HL-60/S4 (cell line): ENCODE data around the gene PDSS2.

Source experiments
- in situ Hi-C: fragments of 300-500 bp; cut with MboI; formaldehyde crosslinking; loops from 2 replicates; pipeline ENCODE4 v1.14.3; 2022; ENCODE audit warnings: low sequenced_read_pairs

PDSS2 gene, protein sequence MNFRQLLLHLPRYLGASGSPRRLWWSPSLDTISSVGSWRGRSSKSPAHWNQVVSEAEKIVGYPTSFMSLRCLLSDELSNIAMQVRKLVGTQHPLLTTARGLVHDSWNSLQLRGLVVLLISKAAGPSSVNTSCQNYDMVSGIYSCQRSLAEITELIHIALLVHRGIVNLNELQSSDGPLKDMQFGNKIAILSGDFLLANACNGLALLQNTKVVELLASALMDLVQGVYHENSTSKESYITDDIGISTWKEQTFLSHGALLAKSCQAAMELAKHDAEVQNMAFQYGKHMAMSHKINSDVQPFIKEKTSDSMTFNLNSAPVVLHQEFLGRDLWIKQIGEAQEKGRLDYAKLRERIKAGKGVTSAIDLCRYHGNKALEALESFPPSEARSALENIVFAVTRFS

DNA sequence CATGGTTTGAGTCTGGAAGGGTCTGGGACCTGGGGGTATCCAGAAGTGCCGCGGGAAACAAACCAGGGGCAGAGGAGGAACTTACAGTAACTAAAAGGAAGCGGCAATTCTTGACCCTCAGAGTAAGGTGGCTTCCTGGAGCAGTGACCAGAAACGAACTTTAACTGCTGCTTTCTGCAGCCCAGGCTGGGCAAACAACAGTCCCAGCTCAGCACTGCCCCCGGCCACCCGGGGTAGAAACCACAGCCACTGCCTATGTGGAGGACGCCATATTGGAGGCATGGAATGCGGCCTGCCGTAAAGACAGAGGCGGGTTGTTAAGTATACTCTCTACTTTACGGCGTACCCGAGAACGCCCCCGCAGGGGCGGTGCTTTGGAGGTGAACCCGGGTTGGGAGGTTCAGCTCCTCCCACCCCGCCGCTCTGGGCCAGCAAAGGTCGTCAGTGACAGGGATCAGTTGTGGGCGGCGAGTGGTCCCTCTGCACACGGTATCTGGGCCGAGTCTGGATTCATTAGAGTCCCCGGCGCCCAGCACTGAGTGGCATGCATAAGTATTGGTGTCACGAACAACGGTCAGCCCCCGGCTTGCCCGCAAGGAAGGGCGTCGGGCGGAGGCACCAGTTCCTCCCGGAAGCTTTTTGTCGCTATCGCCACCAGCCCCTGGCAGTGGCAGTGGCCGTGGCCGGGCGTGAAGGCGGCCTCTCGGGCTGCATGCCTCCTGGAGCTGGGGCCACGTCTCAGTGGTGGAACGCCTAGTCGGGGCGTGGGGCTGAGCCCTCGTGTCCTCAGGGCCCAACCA is at the start of gene PDSS2:
Gene PDSS2, minus strand, starts transcription at position 282 of the 800 bp plus-strand sequence. Its CDS starts 279 bp downstream, at position 3.
- in situ Hi-C loops, result no loop called here

DNA sequence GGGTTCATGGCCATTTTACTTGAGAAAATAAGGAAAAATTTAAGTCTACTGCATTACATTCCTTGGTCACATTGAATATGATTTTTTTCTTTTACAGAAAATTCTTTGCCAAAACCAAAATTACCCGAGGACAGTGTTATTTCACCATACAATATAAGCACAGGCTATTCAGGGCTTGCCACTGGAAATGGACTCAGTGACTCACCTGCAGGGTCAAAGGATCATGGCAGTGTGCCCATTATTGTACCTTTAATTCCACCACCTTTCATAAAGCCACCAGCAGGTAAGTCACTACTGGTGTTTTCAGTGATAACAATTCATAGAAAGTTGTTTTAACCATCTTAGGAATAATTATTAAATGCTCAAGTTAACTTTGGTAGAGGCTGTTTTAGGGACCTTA is 46.8 kb upstream of the PDSS2 start:
- in situ Hi-C loops, result no loop called here

DNA sequence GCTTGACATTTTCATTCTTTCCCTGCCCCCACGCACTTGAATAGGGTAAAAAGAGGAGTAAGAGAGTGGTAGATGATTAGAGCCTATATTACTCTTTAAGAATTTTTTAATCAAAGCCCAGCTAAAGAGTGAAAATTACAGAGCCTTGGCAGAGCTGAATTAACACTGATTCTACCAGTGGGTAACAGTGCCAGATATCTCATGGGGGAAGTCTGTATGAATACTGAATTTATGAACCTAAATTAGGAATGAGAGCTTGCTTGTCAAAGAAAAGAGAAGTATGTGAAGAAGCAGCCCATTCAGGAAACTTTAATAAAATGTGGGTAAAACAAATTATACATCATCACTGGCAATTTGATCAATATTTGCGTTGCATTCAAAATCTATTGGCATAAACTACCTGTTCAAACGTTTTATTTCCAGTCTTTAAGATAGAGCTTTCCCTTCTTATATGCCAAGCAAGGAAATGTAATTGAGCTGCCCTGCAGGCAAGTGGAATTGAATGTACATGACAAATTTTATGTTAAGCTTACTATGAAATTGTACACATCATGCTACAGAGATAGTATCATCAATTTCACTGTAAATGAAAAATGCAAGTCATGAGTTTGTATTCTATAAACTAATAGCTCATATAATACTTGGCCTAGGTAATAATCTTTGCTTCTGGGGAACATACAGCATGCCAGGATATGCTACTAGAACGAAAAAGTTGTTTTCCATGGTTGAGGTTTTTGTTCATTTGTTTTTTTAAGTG is 45.1 kb upstream of the PDSS2 start:
- in situ Hi-C loops, result no loop called here

DNA sequence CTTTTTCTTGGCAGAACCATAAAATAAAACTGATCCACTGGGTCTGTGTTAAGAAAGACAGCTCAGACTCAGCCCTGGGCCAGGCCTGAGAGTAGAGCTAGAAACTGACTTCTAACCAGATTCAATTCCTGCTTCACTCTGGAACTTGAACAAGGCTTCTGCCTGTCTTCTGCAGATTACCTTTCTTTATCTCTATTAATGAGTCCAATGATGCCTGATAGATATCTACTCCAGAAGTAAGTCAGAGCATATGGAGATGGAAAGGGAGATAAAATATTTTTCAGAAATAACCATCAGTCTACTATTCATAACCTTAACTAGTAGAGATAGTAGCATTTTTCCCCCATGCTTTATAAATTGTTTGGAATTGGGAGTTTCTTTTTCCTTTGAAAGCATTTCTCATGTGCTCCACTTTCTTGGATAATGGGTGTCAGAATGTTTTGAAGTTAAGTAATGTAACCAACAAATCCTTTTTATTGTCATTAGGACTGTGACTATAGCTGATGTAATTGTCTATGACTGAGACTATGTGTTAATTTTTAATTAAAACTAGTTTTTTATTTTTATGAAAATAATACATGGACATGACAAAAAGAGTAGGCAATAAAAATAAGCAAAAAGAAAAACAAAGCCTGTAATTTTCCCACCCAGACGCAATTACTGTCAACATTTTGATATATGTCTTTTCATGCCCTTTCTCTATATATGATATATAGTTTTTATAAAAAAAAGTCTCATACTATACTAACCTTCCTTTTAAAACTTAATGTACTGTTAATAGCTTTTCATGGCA is 37.7 kb upstream of the PDSS2 start:
- in situ Hi-C loops, result no loop called here

DNA sequence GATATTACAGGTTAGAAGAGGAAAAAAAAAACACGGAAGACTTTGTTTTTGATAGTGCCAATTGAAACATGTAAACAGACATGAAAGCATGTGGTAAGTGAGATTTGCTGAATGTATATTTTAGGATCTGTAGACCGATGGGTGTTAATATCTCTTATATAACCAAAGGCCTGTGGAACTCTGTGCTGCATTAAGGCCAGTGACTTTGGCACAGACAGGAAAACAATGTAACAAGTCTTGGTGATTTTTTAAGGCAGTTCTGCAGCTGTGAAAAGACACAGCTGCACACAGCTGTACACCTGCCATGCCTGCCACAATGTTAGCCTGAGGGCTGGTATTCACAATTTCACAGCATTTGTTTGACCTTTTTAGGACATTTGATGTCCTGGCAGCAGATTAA is 36.6 kb upstream of the PDSS2 start:
- in situ Hi-C loops, result no loop called here

DNA sequence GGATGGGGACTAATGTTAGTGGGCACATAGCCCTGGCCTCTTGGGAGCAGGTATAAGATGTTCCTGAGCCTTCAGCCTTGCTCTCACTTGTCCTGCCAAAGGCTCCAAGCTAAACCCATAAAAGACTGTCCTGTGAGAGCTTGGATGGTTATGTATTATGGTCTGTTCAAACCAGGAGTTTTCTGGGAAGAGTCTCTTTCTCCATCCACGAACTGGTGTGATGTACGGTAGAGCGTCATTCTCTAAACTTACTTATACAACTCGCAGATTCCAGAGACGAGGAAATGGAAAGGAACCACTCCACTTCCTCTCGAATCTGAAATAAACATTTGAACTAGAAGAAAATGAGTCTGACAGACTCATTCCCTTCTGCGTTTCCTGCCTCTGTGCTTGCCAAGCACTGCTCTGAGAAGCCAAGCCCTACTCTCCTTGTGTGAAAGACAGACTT is 35.9 kb upstream of the PDSS2 start:
- in situ Hi-C loops, result no loop called here

DNA sequence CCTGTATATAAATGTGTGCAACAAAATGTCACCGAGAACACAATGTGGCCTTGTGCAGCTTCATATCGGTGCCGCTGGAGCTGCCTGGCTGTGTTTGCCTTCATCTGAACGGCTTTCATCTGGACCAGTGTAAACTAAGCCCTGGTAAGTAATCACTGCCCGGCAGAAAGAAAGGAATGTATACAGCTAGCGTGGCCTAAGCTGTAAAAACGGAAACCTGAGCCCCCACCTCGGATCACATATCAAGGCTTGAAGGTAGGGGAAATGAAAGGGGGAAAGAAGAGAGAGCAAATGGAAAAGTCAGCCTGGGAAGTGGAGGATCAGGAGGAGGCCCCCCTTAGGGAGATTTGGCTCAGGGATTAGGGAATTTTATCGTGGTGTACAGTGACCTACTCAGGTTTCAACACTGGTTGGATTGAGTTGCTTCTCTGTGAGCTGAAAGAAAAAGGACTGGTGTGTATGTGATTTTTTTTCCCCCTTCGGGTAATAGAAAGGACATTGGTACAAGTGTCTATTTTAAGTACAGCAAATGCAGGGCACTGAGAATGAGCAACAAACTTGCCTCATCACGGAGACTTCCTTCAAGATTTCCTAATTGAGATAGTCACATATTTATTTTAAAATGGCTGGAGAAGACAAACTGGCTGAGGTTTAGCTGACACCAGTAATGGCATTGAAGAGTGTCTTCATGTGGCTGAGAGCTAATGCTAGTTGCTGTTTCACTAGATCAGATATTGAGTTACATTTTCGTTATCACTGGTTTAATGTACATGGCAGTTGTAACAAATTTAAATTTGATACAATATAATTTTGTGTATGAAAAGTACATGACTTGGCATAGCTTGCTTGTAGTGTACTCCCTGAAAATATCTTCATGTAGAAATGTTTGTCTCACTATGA is 34.0 kb upstream of the PDSS2 start:
- in situ Hi-C loops, result no loop called here

DNA sequence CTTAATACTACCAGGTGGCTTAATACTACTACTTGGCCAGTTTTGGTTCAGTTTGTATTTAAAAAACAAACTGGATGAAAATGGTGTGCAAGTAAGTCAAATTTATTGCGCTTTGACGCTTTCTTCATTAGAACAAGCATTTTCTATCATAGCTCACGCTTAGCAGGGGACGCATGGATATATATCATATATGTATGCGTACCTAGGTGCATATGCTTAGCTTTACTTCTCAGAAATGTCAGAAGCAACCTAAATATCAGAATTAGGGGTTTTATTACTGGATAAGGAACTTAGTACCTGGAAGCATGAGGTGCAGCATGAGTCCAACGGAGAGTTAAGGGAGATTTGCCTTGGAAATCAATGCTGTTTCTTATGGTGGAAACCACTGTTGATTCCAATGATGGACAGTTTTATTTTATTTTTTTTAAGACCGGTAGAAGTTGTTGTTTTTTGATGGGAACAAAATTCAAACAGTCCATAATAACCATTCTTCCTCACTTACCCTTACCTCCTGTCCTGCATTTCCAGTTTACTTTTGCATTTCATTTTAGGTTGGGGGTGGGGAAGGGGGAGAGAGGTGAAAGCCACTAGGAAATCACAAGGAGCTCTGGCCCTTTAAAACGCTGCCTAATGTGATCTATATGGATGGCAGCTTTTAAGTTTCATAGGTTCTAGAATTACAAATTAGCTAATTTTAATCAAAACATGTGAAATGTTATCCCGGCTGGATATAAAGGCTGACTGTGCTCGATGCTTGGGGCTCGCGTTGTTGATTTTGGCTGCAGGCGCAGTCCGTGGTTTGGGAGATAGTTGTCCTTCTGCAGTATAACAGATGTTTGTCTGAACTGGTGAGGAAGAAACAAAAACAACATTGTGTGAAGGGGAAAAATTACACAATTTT is 32.6 kb upstream of the PDSS2 start:
- in situ Hi-C loops, result no loop called here

DNA sequence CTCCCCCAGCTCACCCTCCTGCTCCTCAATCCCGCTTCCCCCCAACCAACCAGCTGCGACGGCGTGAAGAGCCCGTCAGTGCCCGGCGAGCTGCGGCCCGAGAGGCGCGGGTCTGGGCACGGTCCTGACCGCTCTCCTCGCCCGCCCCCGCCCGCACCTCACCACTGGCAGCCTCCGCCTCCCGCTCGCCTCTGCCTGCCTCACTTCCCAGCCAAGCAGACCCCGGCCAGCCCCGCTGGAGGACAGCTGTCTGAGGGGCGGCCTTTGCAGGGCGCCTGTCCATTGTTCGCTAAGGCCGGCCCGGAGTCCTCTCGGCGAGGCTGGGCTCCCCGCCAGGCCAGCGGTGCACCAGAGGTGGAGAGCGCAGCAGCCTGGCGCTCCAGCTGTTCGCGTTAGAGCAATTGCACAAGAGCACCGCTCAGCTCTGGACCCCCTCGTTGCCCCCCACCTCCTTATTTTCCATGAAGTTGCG is 31.8 kb upstream of the PDSS2 start:
- in situ Hi-C loops, result no loop called here

DNA sequence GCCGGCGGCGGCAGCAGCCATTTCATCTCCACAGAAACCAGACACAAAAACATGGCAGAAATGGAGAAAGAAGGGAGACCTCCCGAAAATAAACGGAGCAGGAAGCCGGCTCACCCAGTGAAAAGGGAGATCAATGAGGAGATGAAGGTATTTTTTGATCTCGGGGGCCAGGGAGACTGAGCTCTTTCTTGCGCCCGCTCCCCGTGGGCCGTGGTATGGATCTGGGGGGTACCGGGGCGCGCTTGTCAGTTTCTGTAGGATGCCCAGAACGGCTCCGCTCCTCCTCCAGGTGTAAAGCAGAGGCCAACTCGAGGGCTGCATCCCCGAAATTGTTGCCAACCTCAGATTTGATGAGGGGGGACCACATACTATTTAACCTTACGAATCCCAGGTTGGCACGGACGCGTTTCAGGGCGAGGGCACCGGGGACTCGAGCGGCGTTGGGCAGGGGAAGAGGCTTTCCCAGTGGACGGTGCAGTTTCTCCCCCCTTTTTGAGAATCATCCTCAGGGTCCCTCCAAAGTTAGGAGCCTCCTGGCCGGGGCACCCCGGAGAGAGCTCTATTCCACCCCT is 31.3 kb upstream of the PDSS2 start:
- in situ Hi-C loops, result no loop called here

DNA sequence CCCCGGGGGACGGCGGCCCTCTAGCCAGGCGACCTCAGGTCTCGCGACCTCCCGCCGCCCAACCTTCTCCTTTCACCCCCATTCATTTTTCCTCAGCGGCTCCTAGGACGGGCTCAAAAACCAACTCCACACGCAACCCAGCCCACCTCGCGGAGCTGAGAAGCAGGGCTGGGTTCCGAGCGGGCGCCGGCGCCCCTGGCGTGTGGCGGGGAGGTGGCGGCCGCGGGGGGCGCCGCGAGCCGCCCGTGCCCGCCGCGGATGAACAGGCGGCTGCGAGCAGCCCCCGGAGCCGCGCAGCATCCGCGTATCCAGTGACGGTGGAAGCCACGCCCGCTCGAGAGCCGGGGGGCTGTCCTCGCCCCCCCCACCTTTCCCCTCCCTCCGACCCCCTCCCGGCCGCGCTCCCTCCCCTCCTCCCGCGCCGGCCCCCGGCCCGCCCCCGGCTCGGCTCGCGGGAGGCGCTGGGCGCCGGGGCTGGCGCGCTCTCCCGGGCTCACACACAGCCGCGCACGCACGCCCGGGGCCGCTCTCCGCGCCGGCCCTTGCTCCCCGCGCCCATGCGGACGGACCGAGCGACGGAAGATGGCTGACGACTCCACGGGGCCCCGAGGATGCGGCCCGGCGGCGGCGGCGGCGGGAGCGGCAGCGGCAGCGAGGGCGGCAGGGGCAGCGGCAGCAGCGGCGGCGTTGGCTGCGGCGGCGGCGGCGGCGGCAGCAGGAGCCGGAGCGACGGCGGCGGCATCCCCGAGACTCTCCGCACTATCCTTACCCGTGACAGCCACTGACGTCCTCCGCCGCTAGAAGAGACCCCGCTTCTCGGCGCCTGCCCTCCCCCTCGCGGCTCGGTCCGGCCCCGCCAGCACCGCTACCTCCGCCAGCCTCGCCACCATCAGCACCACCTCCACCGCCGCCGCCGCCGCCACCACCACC is 30.5 kb upstream of the PDSS2 start, which contains the start of gene SOBP:
Gene SOBP, plus strand, starts transcription at position 482 of the 930 bp plus-strand sequence. CDS start 500 bp downstream, outside the sequence.
- in situ Hi-C loops, result no loop called here

DNA sequence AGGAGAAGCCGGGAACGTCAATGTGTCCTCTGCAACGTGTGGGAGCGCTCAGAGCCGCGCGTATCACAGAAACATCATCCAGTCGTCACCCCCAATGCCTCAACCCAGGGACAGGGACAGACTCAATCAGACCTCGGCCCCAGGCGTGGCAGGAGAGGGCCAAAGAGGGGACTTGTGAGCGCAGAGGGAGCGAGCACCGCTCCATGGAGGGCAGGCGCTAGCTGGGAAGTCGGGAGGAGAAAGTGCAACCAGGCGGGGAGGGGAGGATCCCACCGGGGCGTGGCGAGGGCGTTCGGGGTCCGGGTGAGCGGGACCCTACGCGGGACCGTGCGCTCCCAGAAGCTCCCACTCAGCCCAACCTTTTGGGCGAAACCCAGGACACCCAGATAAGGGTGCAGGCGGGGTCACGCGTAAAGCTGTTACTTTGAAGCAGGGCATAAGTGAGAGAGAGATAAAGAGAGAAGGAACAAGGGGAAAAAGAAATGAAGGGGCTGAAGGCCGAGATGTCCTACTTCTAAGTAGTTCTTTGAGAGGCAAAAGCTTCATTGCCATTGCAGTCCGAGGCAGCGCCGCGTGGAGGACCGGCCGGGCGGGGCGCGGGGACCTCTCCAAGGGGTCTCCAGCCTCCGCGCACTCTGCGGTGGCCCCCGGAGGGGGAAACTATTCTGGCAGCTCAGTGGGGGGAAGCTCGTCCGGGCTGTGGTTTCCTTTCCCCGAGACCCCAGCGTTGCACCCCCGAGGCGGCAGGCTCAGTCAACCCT is 29.7 kb upstream of the PDSS2 start:
- in situ Hi-C loops, result no loop called here

DNA sequence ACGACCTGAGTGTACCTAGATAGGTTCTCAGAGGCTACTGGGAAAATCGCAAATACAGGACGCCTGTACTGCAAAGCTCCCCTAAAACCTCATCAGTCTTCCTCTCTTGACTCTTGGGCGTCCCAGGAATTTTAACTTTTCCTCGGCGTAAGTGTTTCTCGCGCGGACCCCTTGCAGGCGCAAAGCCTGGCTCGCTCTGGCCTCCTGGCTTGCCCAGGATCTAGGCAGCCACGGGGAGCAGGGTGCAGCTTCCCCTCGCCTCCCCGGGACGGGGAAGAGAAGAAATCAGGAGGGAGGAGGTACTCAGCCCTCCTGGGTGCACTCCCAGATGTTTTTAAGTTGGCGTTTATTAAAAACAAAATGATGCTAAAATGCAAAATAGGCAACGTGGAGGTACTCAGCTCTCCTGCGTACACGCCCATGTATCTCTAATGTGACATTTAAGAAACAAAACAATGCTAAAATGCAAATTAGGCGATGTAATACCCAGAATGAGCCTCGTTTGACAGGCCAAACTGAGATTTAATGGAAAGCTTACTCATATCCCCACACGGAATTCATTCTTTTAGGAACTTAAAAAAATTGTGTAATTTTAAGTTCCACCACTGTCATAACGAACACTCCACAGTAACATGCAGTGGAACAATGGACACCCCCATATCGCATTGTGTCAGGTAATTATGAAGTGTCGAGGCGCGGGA is 29.0 kb upstream of the PDSS2 start:
- in situ Hi-C loops, result no loop called here

DNA sequence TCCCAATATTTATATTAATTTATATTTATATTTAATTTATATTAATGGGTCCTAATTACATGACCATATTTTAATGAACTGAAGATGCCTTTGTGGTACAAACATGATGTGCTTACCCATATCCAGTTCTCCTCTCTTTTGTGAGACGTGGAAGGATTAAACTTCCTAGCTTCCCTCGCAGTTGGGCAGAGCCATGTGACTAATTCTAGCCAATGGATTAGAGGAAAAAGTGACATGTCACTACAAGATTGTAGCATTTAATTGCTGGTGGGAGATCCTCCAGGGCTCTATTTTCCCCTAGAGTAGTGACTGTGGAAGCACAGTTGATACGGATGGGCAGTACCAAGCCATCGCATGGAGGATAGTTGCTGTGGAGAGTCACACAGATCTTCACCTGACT is 25.8 kb upstream of the PDSS2 start:
- in situ Hi-C loops, result no loop called here

DNA sequence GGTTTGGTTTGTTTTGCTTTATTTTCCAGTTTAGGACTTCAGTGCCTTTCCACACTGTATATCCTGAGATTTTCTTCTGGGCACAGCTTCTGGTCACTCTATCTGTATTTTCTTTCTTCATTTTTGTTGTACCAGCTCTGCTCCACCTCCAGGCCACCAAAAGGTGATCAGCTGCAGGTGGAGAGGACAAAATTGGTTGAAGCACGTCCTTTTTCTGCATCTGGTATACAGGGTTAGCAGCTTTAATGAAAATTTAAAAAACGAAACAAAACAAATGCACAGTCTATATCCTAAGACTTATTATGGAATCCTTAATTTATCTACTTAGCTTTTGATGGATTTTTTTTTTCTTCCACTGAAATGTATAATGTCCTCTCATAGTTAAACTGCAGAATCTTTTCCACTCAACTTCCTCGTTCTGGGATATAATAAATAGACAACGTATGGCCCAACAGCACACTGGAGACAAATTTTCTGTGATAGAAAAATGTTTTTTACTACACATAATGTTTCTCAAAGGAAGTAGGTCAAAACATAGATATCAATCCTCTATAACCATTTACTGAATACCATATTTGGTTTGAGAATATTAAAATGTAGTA is 19.8 kb upstream of the PDSS2 start:
- in situ Hi-C loops, result no loop called here
